Mesenchymal stem cell (in vitro differentiated cells and primary cell): Measurements from ENCODE around the gene TBCK.

Source experiments
- DNase-seq: peaks from one replicate; pipeline ENCODE4 v3.0.0-alpha.2; 2013
- H2AFZ ChIP-seq: one replicate; pipeline ENCODE4 v1.6.1; 2013; ENCODE audit warnings: low read depth, mild to moderate bottlenecking, control low read depth, inconsistent platforms, low read length, moderate library complexity
- H2AK5ac ChIP-seq: 2 replicates; pipeline ENCODE4 v1.6.1; 2013; ENCODE audit warnings: low read length, moderate library complexity, mild to moderate bottlenecking, inconsistent platforms; ENCODE audit not compliant: severe bottlenecking
- H2BK120ac ChIP-seq: one replicate; pipeline ENCODE4 v1.6.1; 2013; ENCODE audit warnings: low read depth, mild to moderate bottlenecking, inconsistent platforms, low read length, moderate library complexity
- H2BK12ac ChIP-seq, 2 experiments: one replicate each; pipeline ENCODE4 v1.6.1; 2013; ENCODE audit warnings: inconsistent platforms in 2 of 2, low read length in 2 of 2, mild to moderate bottlenecking in 2 of 2, moderate library complexity in 2 of 2, control low read depth in 1 of 2
- H2BK15ac ChIP-seq: one replicate; pipeline ENCODE4 v1.6.1; 2013; ENCODE audit warnings: mild to moderate bottlenecking, low read depth, inconsistent platforms; ENCODE audit not compliant: poor library complexity, severe bottlenecking
- H2BK5ac ChIP-seq: 2 replicates; pipeline ENCODE4 v1.6.1; 2013; ENCODE audit warnings: low read depth, mild to moderate bottlenecking, low read length, control low read depth, inconsistent platforms; ENCODE audit not compliant: poor library complexity, severe bottlenecking
- H3K14ac ChIP-seq, 2 experiments: one replicate each; pipeline ENCODE4 v1.6.1; 2013; ENCODE audit warnings: inconsistent platforms in 2 of 2, low read length in 2 of 2, control low read depth in 1 of 2, mild to moderate bottlenecking in 1 of 2, moderate library complexity in 1 of 2
- H3K18ac ChIP-seq, 2 experiments: one replicate each; pipeline ENCODE4 v1.6.1; 2013; ENCODE audit warnings: inconsistent platforms in 2 of 2, low read length in 2 of 2, control low read depth in 1 of 2, low read depth in 1 of 2, mild to moderate bottlenecking in 1 of 2
- H3K23ac ChIP-seq, 2 experiments: one replicate each; pipeline ENCODE4 v1.6.1; 2013; ENCODE audit warnings: inconsistent platforms in 2 of 2, low read length in 2 of 2, mild to moderate bottlenecking in 2 of 2, moderate library complexity in 2 of 2, control low read depth in 1 of 2
- H3K27ac ChIP-seq: 2 replicates; pipeline ENCODE4 v1.5.1; 2013; ENCODE audit warnings: mild to moderate bottlenecking, moderate library complexity, low read length, control low read depth, inconsistent platforms; ENCODE audit not compliant: poor library complexity, severe bottlenecking
- H3K27me3 ChIP-seq, 2 experiments: 2 replicates each; pipeline versions ENCODE4 v1.6.1 to v1.7.0; 2013; ENCODE audit warnings: low read length in 2 of 2, mild to moderate bottlenecking in 2 of 2, moderate library complexity in 2 of 2, control low read depth in 1 of 2, inconsistent platforms in 1 of 2; ENCODE audit not compliant: control insufficient read depth in 1 of 2, insufficient read depth in 1 of 2
- H3K36me3 ChIP-seq, 2 experiments: 2 replicates each; pipeline versions ENCODE4 v1.6.1 to v1.7.0; 2013; ENCODE audit warnings: low read length in 2 of 2, control low read depth in 1 of 2, inconsistent platforms in 1 of 2, low read depth in 1 of 2, mild to moderate bottlenecking in 1 of 2; ENCODE audit not compliant: insufficient read depth in 2 of 2, control insufficient read depth in 1 of 2
- H3K4ac ChIP-seq, 2 experiments: one replicate each; pipeline ENCODE4 v1.6.1; 2013; ENCODE audit warnings: inconsistent platforms in 2 of 2, low read length in 2 of 2, mild to moderate bottlenecking in 2 of 2, moderate library complexity in 2 of 2, control low read depth in 1 of 2, low read depth in 1 of 2
- H3K4me1 ChIP-seq: 2 replicates; pipeline ENCODE4 v1.6.1; 2013; ENCODE audit warnings: low read depth, low read length, control low read depth; ENCODE audit not compliant: control insufficient read depth, insufficient read depth
- H3K4me2 ChIP-seq: 2 replicates; pipeline ENCODE4 v1.6.1; 2013; ENCODE audit warnings: low read length, mild to moderate bottlenecking, inconsistent platforms; ENCODE audit not compliant: poor library complexity, severe bottlenecking
- H3K4me3 ChIP-seq, 2 experiments: 2 replicates each; pipeline versions ENCODE4 v1.5.1 to v1.7.0; 2013; ENCODE audit warnings: low read length in 2 of 2, mild to moderate bottlenecking in 2 of 2, control low read depth in 1 of 2, low read depth in 1 of 2; ENCODE audit not compliant: insufficient read depth in 1 of 2
- H3K79me1 ChIP-seq: replicated peaks from 2 replicates; pipeline ENCODE4 v1.6.1; 2013; ENCODE audit warnings: mild to moderate bottlenecking, control low read depth, low read length, inconsistent platforms; ENCODE audit not compliant: poor library complexity, severe bottlenecking
- H3K9ac ChIP-seq: 2 replicates; pipeline ENCODE4 v1.7.0; 2013; ENCODE audit warnings: mild to moderate bottlenecking, low read length, moderate library complexity
- H3K9me3 ChIP-seq: 2 replicates; pipeline ENCODE4 v1.7.0; 2013; ENCODE audit warnings: mild to moderate bottlenecking, low read length; ENCODE audit not compliant: control insufficient read depth
- H4K8ac ChIP-seq: one replicate; pipeline ENCODE4 v1.6.1; 2013; ENCODE audit warnings: inconsistent platforms, mild to moderate bottlenecking, low read length, moderate library complexity
- H4K91ac ChIP-seq: one replicate; pipeline ENCODE4 v1.6.1; 2013; ENCODE audit warnings: mild to moderate bottlenecking, low read length, inconsistent platforms
- whole genome bisulfite sequencing: methylation state at CpG from one replicate; pipeline ENCODE4 v1.1.7; 2013; ENCODE audit warnings: mixed read lengths; 5-methylcytosine and 5-hydroxymethylcytosine counted together

Gene TBCK

GRCh38 chr4:106314960-106315359 lies 1.0 kb downstream of the TBCK start:
- Histone ChIP-seq H2AK5ac (no peak overlapping the region), H3K23ac (no peak overlapping the region), H2BK15ac (no peak overlapping the region), H3K27me3 (no peaks in the 10 kb centered on the region), H2BK120ac (no peak overlapping the region), H3K4me1 (peaks cover 1% of the 10 kb centered on the region), H3K9ac (peak overlapping the region; percentile 99), H3K4ac (no peak overlapping the region), H3K9me3 (no peaks in the 10 kb centered on the region), H3K79me1 (peaks cover 3% of the 10 kb centered on the region), H4K91ac (no peak overlapping the region), H2AFZ (no peak overlapping the region), H3K14ac (no peak overlapping the region), H3K36me3 (no peaks in the 10 kb centered on the region), H2BK5ac (no peak overlapping the region), H3K4me2 (peak overlapping the region; percentile 91), H2BK12ac (no peak overlapping the region), H3K27ac (no peak overlapping the region), H3K4me3 (peak overlapping the region in 1 of 2 experiments; percentile 99), H4K8ac (no peak overlapping the region), H3K18ac (no peak overlapping the region)
- DNase-seq: no peak
- 90% methylated on average over 3 of the region's 6 CpGs for WGBS

- H3K9ac ChIP-seq: peak overlapping the region; percentile 82
- no peak overlapping the region for H4K91ac ChIP-seq
- H3K9me3 ChIP-seq: no peaks in the 10 kb centered on the region
- peak; percentile 8 for DNase-seq
- H3K4me2 ChIP-seq: no peak overlapping the region
- no peak overlapping the region for H3K4ac ChIP-seq
- no peak overlapping the region for H3K14ac ChIP-seq
- H3K4me3 ChIP-seq: peak overlapping the region in 1 of 2 experiments; percentile 38
- H2AK5ac ChIP-seq: no peak overlapping the region
- no peak overlapping the region for H3K18ac ChIP-seq
- peaks cover 1% of the 10 kb centered on the region for H3K4me1 ChIP-seq
- H2BK12ac ChIP-seq: no peak overlapping the region
- H3K79me1 ChIP-seq: peaks cover 8% of the 10 kb centered on the region
- no peak overlapping the region for H3K27ac ChIP-seq
- H3K23ac ChIP-seq: no peak overlapping the region
- no peak overlapping the region for H2BK120ac ChIP-seq
- H2BK5ac ChIP-seq: no peak overlapping the region
- no peak overlapping the region for H2AFZ ChIP-seq
- WGBS: 100% methylated on average over 2 of the region's 3 CpGs
- H4K8ac ChIP-seq: no peak overlapping the region
- peaks cover 0 to 8% of the 10 kb centered on the region in 2 experiments for H3K36me3 ChIP-seq
- no peaks in the 10 kb centered on the region for H3K27me3 ChIP-seq
- no peak overlapping the region for H2BK15ac ChIP-seq
Observed at GRCh38 chr4:106312997-106313522, 2.9 kb downstream of the TBCK start.

- peak; percentile 8 for DNase-seq
- H3K36me3 ChIP-seq: peaks cover 0 to 14% of the 10 kb centered on the region in 2 experiments
- H3K14ac ChIP-seq: no peak overlapping the region
- no peak overlapping the region for H4K91ac ChIP-seq
- peak overlapping the region in 1 of 2 experiments; percentile 43 for H3K4me3 ChIP-seq
- no peak overlapping the region for H3K23ac ChIP-seq
- H3K4me2 ChIP-seq: no peak overlapping the region
- no peak overlapping the region for H2BK5ac ChIP-seq
- H2BK12ac ChIP-seq: no peak overlapping the region
- no peaks in the 10 kb centered on the region for H3K9me3 ChIP-seq
- H3K4ac ChIP-seq: no peak overlapping the region
- H3K79me1 ChIP-seq: peaks cover 8% of the 10 kb centered on the region
- H2AK5ac ChIP-seq: no peak overlapping the region
- H2BK15ac ChIP-seq: no peak overlapping the region
- WGBS: no CpG with 5 or more reads among the region's 1 CpG
- H3K4me1 ChIP-seq: peaks cover 1% of the 10 kb centered on the region
- no peak overlapping the region for H3K27ac ChIP-seq
- no peak overlapping the region for H4K8ac ChIP-seq
- H2BK120ac ChIP-seq: no peak overlapping the region
- no peak overlapping the region for H3K18ac ChIP-seq
- H2AFZ ChIP-seq: no peak overlapping the region
- H3K27me3 ChIP-seq: no peaks in the 10 kb centered on the region
- H3K9ac ChIP-seq: peak overlapping the region; percentile 82
Observed at GRCh38 chr4:106312377-106312776, 3.6 kb downstream of the TBCK start.

- Histone ChIP-seq H3K4ac (no peak overlapping the region), H3K36me3 (peaks cover 0 to 25% of the 10 kb centered on the region in 2 experiments), H3K27ac (no peak overlapping the region), H2BK15ac (no peak overlapping the region), H3K9me3 (no peaks in the 10 kb centered on the region), H3K27me3 (no peaks in the 10 kb centered on the region), H4K91ac (no peak overlapping the region), H3K4me3 (no peak overlapping the region), H2BK5ac (no peak overlapping the region), H3K4me2 (no peak overlapping the region), H3K9ac (no peak overlapping the region), H2AFZ (no peak overlapping the region), H3K14ac (no peak overlapping the region), H3K79me1 (peaks cover 29% of the 10 kb centered on the region), H4K8ac (no peak overlapping the region), H2BK120ac (no peak overlapping the region), H3K23ac (no peak overlapping the region), H3K4me1 (no peaks in the 10 kb centered on the region), H3K18ac (no peak overlapping the region), H2BK12ac (no peak overlapping the region), H2AK5ac (no peak overlapping the region)
- no peak for DNase-seq
Observed at GRCh38 chr4:106306561-106306960, 9.4 kb downstream of the TBCK start.
